ENCODE data around the gene C17orf67.

C17orf67 gene

GRCh38 chr17:56809106-56809819 lies 24.5 kb downstream of the C17orf67 start:
- no peaks in the 10 kb centered on the region for H3K9me3 Mint-ChIP-seq
- H3K36me3 Mint-ChIP-seq (ENCODE audit: low read depth) = no peaks in the 10 kb centered on the region
- H3K27ac Mint-ChIP-seq = no peak overlapping the region
- no peak for DNase-seq (ENCODE audit: low spot score)
- H3K4me3 Mint-ChIP-seq = no peak overlapping the region
- peaks cover 4% of the 10 kb centered on the region for H3K27me3 Mint-ChIP-seq (ENCODE audit: low read depth)
- no peaks in the 10 kb centered on the region for H3K4me1 Mint-ChIP-seq (ENCODE audit: low read depth)

- Mint-ChIP-seq H3K9me3 (no peaks in the 10 kb centered on the region), H3K4me1 (ENCODE audit: low read depth) (no peaks in the 10 kb centered on the region), H3K27me3 (ENCODE audit: low read depth) (peaks cover 4% of the 10 kb centered on the region), H3K36me3 (ENCODE audit: low read depth) (no peaks in the 10 kb centered on the region), H3K27ac (no peak overlapping the region), H3K4me3 (no peak overlapping the region)
- no peak for DNase-seq (ENCODE audit: low spot score)
Measured at GRCh38 chr17:56808503-56808902, 25.2 kb downstream of the C17orf67 start.

GRCh38 chr17:56807723-56808122 lies 26.0 kb downstream of the C17orf67 start:
- Mint-ChIP-seq H3K27ac (no peak overlapping the region), H3K36me3 (ENCODE audit: low read depth) (no peaks in the 10 kb centered on the region), H3K27me3 (ENCODE audit: low read depth) (no peaks in the 10 kb centered on the region), H3K4me3 (no peak overlapping the region), H3K4me1 (ENCODE audit: low read depth) (no peaks in the 10 kb centered on the region), H3K9me3 (no peaks in the 10 kb centered on the region)
- DNase-seq (ENCODE audit: low spot score) = no peak

- no peaks in the 10 kb centered on the region for H3K27me3 Mint-ChIP-seq (ENCODE audit: low read depth)
- H3K4me3 Mint-ChIP-seq = no peak overlapping the region
- H3K27ac Mint-ChIP-seq = no peak overlapping the region
- no peak for DNase-seq (ENCODE audit: low spot score)
- H3K4me1 Mint-ChIP-seq (ENCODE audit: low read depth) = no peaks in the 10 kb centered on the region
- H3K9me3 Mint-ChIP-seq = no peaks in the 10 kb centered on the region
- H3K36me3 Mint-ChIP-seq (ENCODE audit: low read depth) = no peaks in the 10 kb centered on the region
Measured at GRCh38 chr17:56806949-56807348, 26.8 kb downstream of the C17orf67 start.

- no peaks in the 10 kb centered on the region for H3K4me1 Mint-ChIP-seq (ENCODE audit: low read depth)
- peaks cover 3% of the 10 kb centered on the region for H3K27me3 Mint-ChIP-seq (ENCODE audit: low read depth)
- no peaks in the 10 kb centered on the region for H3K36me3 Mint-ChIP-seq (ENCODE audit: low read depth)
- no peak overlapping the region for H3K27ac Mint-ChIP-seq
- H3K9me3 Mint-ChIP-seq = no peaks in the 10 kb centered on the region
- no peak for DNase-seq (ENCODE audit: low spot score)
- no peak overlapping the region for H3K4me3 Mint-ChIP-seq
Measured at GRCh38 chr17:56804454-56804853, 29.3 kb downstream of the C17orf67 start.

GRCh38 chr17:56803071-56803470 lies 30.6 kb downstream of the C17orf67 start:
- H3K4me3 Mint-ChIP-seq = no peak overlapping the region
- no peak for DNase-seq (ENCODE audit: low spot score)
- H3K27ac Mint-ChIP-seq = no peak overlapping the region
- H3K4me1 Mint-ChIP-seq (ENCODE audit: low read depth) = peaks cover 2% of the 10 kb centered on the region
- no peaks in the 10 kb centered on the region for H3K9me3 Mint-ChIP-seq
- H3K27me3 Mint-ChIP-seq (ENCODE audit: low read depth) = peaks cover 3% of the 10 kb centered on the region
- no peaks in the 10 kb centered on the region for H3K36me3 Mint-ChIP-seq (ENCODE audit: low read depth)

- Mint-ChIP-seq H3K9me3 (no peaks in the 10 kb centered on the region), H3K4me1 (ENCODE audit: low read depth) (peaks cover 2% of the 10 kb centered on the region), H3K27ac (no peak overlapping the region), H3K36me3 (ENCODE audit: low read depth) (no peaks in the 10 kb centered on the region), H3K27me3 (ENCODE audit: low read depth) (peaks cover 3% of the 10 kb centered on the region), H3K4me3 (no peak overlapping the region)
- DNase-seq (ENCODE audit: low spot score) = no peak
Measured at GRCh38 chr17:56801459-56802178, 32.1 kb downstream of the C17orf67 start.

- H3K36me3 Mint-ChIP-seq (ENCODE audit: low read depth) = no peaks in the 10 kb centered on the region
- no peaks in the 10 kb centered on the region for H3K9me3 Mint-ChIP-seq
- peaks cover 3% of the 10 kb centered on the region for H3K4me1 Mint-ChIP-seq (ENCODE audit: low read depth)
- DNase-seq (ENCODE audit: low spot score) = no peak
- no peak overlapping the region for H3K27ac Mint-ChIP-seq
- no peak overlapping the region for H3K4me3 Mint-ChIP-seq
- peaks cover 3% of the 10 kb centered on the region for H3K27me3 Mint-ChIP-seq (ENCODE audit: low read depth)
Measured at GRCh38 chr17:56798916-56799315, 34.8 kb downstream of the C17orf67 start.

- Mint-ChIP-seq H3K27me3 (ENCODE audit: low read depth) (peaks cover 3% of the 10 kb centered on the region), H3K4me1 (ENCODE audit: low read depth) (peaks cover 3% of the 10 kb centered on the region), H3K9me3 (peaks cover 6% of the 10 kb centered on the region), H3K27ac (no peak overlapping the region), H3K36me3 (ENCODE audit: low read depth) (peaks cover 8% of the 10 kb centered on the region), H3K4me3 (no peak overlapping the region)
- DNase-seq (ENCODE audit: low spot score) = no peak
Measured at GRCh38 chr17:56796536-56796935, 37.2 kb downstream of the C17orf67 start.

GRCh38 chr17:56795221-56795865 lies 38.4 kb downstream of the C17orf67 start:
- Mint-ChIP-seq H3K9me3 (peaks cover 9% of the 10 kb centered on the region), H3K4me1 (ENCODE audit: low read depth) (peaks cover 3% of the 10 kb centered on the region), H3K27ac (no peak overlapping the region), H3K27me3 (ENCODE audit: low read depth) (peaks cover 1% of the 10 kb centered on the region), H3K36me3 (ENCODE audit: low read depth) (peaks cover 12% of the 10 kb centered on the region), H3K4me3 (no peak overlapping the region)
- no peak for DNase-seq (ENCODE audit: low spot score)

- no peak overlapping the region for H3K27ac Mint-ChIP-seq
- DNase-seq (ENCODE audit: low spot score) = no peak
- peaks cover 17% of the 10 kb centered on the region for H3K36me3 Mint-ChIP-seq (ENCODE audit: low read depth)
- H3K4me3 Mint-ChIP-seq = no peak overlapping the region
- H3K4me1 Mint-ChIP-seq (ENCODE audit: low read depth) = peaks cover 1% of the 10 kb centered on the region
- no peaks in the 10 kb centered on the region for H3K27me3 Mint-ChIP-seq (ENCODE audit: low read depth)
- H3K9me3 Mint-ChIP-seq = peaks cover 12% of the 10 kb centered on the region
Measured at GRCh38 chr17:56793957-56794356, 39.8 kb downstream of the C17orf67 start.

GRCh38 chr17:56793531-56793930 lies 40.2 kb downstream of the C17orf67 start:
- Mint-ChIP-seq H3K27ac (no peak overlapping the region), H3K9me3 (peaks cover 12% of the 10 kb centered on the region), H3K4me3 (no peak overlapping the region), H3K27me3 (ENCODE audit: low read depth) (no peaks in the 10 kb centered on the region), H3K36me3 (ENCODE audit: low read depth) (peaks cover 17% of the 10 kb centered on the region), H3K4me1 (ENCODE audit: low read depth) (peaks cover 1% of the 10 kb centered on the region)
- no peak for DNase-seq (ENCODE audit: low spot score)

- Mint-ChIP-seq H3K36me3 (ENCODE audit: low read depth) (peaks cover 17% of the 10 kb centered on the region), H3K4me3 (no peak overlapping the region), H3K27ac (peak overlapping the region; percentile 34), H3K27me3 (ENCODE audit: low read depth) (no peaks in the 10 kb centered on the region), H3K9me3 (peaks cover 12% of the 10 kb centered on the region), H3K4me1 (ENCODE audit: low read depth) (peaks cover 9% of the 10 kb centered on the region)
- DNase-seq (ENCODE audit: low spot score) = no peak
Measured at GRCh38 chr17:56792267-56792666, 41.5 kb downstream of the C17orf67 start.

GRCh38 chr17:56786989-56787482 lies 46.7 kb downstream of the C17orf67 start:
- H3K27ac Mint-ChIP-seq = peak overlapping the region; percentile 81
- H3K36me3 Mint-ChIP-seq (ENCODE audit: low read depth) = peaks cover 12% of the 10 kb centered on the region

More at GRCh38 chr17:56786989-56787482, 46.7 kb downstream of the C17orf67 start:
- DNase-seq (ENCODE audit: low spot score) = peak; percentile 80
- peaks cover 32% of the 10 kb centered on the region for H3K4me1 Mint-ChIP-seq (ENCODE audit: low read depth)
- H3K27me3 Mint-ChIP-seq (ENCODE audit: low read depth) = no peaks in the 10 kb centered on the region
- H3K4me3 Mint-ChIP-seq = peak overlapping the region; percentile 50
- H3K9me3 Mint-ChIP-seq = peaks cover 7% of the 10 kb centered on the region
